ENCODE results near the gene IKBKG. TPM values are rescaled to one million over a fixed set of nuclear protein-coding genes. Genes with fewer than 3 reads are reported as not detected.

The IKBKG gene
- polyA plus RNA-seq, 1 of the 3 experiments (the other 2 are of a cell fraction): 36.4 TPM

- ChIA-PET POLR2A (interaction anchor here (0.8 to 1.7 kb wide), 12 partner anchors 9 to 129 kb away, joined by 3 to 6 read pairs (median 4); partner anchors contain the start of genes IKBKG, LAGE3, RPL10 and TAFAZZIN), CTCF (interaction anchor here (0.7 to 1.8 kb wide), 15 partner anchors 9 to 508 kb away, joined by 3 to 14 read pairs (median 5); partner anchors contain the start of genes RPL10, SLC10A3 and TAFAZZIN)
- no peaks in the 10 kb centered on the region for H4K20me1 ChIP-seq (ENCODE audit: insufficient read depth)
- peak overlapping the region; percentile 65 for H3K4me2 ChIP-seq
- H3K27ac ChIP-seq (ENCODE audit: low read depth in 2 of 2, low read length in 1 of 2): peak overlapping the region; percentile 60 to 69
- peaks cover 3 to 4% of the 10 kb centered on the region in 2 experiments; a peak in 2 of 4 replicates for H3K4me1 ChIP-seq (ENCODE audit: control insufficient read depth in 1 of 2, insufficient read depth in 2 of 2, low read depth in 1 of 2, low read length in 1 of 2)
- H2AFZ ChIP-seq (ENCODE audit: low read depth): 0 out of 2 replicates have a peak overlapping the region, but pooled peaks have one; percentile 58
- H3K9me2 ChIP-seq: no peaks in the 10 kb centered on the region
- H3K79me2 ChIP-seq (ENCODE audit: insufficient read depth): no peaks in the 10 kb centered on the region
- DNase-seq: peak; percentile 72
- H3K4me3 ChIP-seq (ENCODE audit: low read depth in 2 of 2, low read length in 1 of 2): peak overlapping the region; percentile 9; a peak in 1 of 4 replicates
- H3F3A ChIP-seq (replicated peaks; ENCODE audit: insufficient read depth): peaks cover 4% of the 10 kb centered on the region
- H3K27me3 ChIP-seq (ENCODE audit: insufficient read depth): peaks cover 18% of the 10 kb centered on the region; the same call in 1 of the 2 replicates
- 2% methylated on average over 15 of the region's 15 CpGs for WGBS (ENCODE audit: low lambda C conversion rate)
- no peaks in the 10 kb centered on the region for H3K9me3 ChIP-seq
- H3K36me3 ChIP-seq (replicated peaks in 1 of 2; ENCODE audit: control insufficient read depth in 1 of 2, insufficient read depth in 2 of 2, low read length in 1 of 2): no peaks in the 10 kb centered on the region
- TF ChIP-seq MXI1 (IDR thresholded peaks at IDR 0.05; ENCODE audit: low read depth, low read length) (no peak), RCOR1 (IDR thresholded peaks at IDR 0.05; ENCODE audit: low read length) (no peak), REST (IDR thresholded peaks at IDR 0.05; ENCODE audit: low read depth, low read length) (no peak), FOXM1 (IDR thresholded peaks at IDR 0.05; ENCODE audit: low read depth) (no peak), GABPA (IDR thresholded peaks at IDR 0.05; ENCODE audit: low read depth) (no peak), CHD2 (IDR thresholded peaks at IDR 0.05; ENCODE audit: low read length, partially characterized antibody) (no peak), MEF2A (IDR thresholded peaks at IDR 0.05; ENCODE audit: borderline replicate concordance, low read depth) (no peak), SMC3 (IDR thresholded peaks at IDR 0.05; ENCODE audit: low read depth, low read length) (peak; percentile 46), MAX (IDR thresholded peaks at IDR 0.05; ENCODE audit: low read depth) (no peak), USF1 (IDR thresholded peaks at IDR 0.05; ENCODE audit: borderline replicate concordance, low read depth) (no peak), EZH2phosphoT487 (IDR thresholded peaks at IDR 0.05; ENCODE audit: borderline replicate concordance, low read depth) (no peak), FOSL2 (IDR thresholded peaks at IDR 0.05; ENCODE audit: borderline replicate concordance, low read depth) (no peak), CTCF (IDR thresholded peaks at IDR 0.05) (peak; percentile 64), JUND (IDR thresholded peaks at IDR 0.05) (no peak), TAF1 (IDR thresholded peaks at IDR 0.05; ENCODE audit: borderline replicate concordance, low read depth, low read length) (no peak; the same call in 1 of the 2 replicates), TEAD4 (IDR thresholded peaks at IDR 0.05; ENCODE audit: borderline replicate concordance, insufficient read depth) (no peak), NFIC (IDR thresholded peaks at IDR 0.05; ENCODE audit: borderline replicate concordance) (no peak), RAD21 (IDR thresholded peaks at IDR 0.05; ENCODE audit: low read length) (peak; percentile 40), PBX3 (IDR thresholded peaks at IDR 0.05) (0 out of 2 replicates have a peak, but pooled peaks have one; percentile 34), RXRA (IDR thresholded peaks at IDR 0.05; ENCODE audit: borderline replicate concordance, low read depth) (no peak), POLR2AphosphoS5 (IDR thresholded peaks at IDR 0.05; ENCODE audit: low read depth, low read length) (peak; percentile 46), RFX5 (IDR thresholded peaks at IDR 0.05; ENCODE audit: low read length) (no peak), ELF1 (IDR thresholded peaks at IDR 0.05) (no peak), USF2 (IDR thresholded peaks at IDR 0.05; ENCODE audit: borderline replicate concordance, low read depth, low read length) (no peak)
- peak overlapping the region; percentile 65 for H3K9ac ChIP-seq
Observed at GRCh38 chrX:154526901-154527675, 20.3 kb upstream of the IKBKG start.

All from SK-N-SH (cell line).